Common myeloid progenitor, CD34-positive (primary cell): ENCODE measurements around the gene CR1.
"Not testable (repeated sequence)": the region's sequence is repeated elsewhere in the genome, so short reads cannot be mapped to it uniquely, and the experiment has no call there.

ENCODE experiments used
- CTCF ChIA-PET: fragments of 350-600 bp; sonication (Branson Sonifier 250); formaldehyde crosslinking; loops from one replicate; lab custom pipeline; 2021; ENCODE audit warnings: antibody characterized with exemption; lab: Charles Lee
- POLR2A ChIA-PET: fragments of 350-600 bp; sonication (Branson Sonifier 250); formaldehyde crosslinking; loops from one replicate; lab custom pipeline; 2021; ENCODE audit warnings: antibody characterized with exemption; lab: Charles Lee
- DNase-seq, 3 donors: peaks; one replicate each; pipeline versions ENCODE4 v3.0.0 to v3.0.0-alpha.2; 2013
- H3K27ac ChIP-seq, 2 experiments: 1 replicate in 1 of 2; 2 replicates in 1 of 2; pipeline ENCODE4 v1.7.0; 2013; ENCODE audit warnings: inconsistent platforms in 2 of 2, low read length in 2 of 2, mild to moderate bottlenecking in 2 of 2, low read depth in 1 of 2, moderate library complexity in 1 of 2; ENCODE audit not compliant: severe bottlenecking in 2 of 2, insufficient read depth in 1 of 2, poor library complexity in 1 of 2
- H3K27me3 ChIP-seq, 5 experiments: replicated peaks in 2 of 5; 1 replicate in 3 of 5; 2 replicates in 2 of 5; pipeline versions ENCODE4 v1.6.1 to v1.7.0; 2013; ENCODE audit warnings: low read length in 4 of 5, mild to moderate bottlenecking in 2 of 5, moderate library complexity in 2 of 5, inconsistent platforms in 1 of 5; ENCODE audit not compliant: insufficient read depth in 5 of 5, control insufficient read depth in 4 of 5
- H3K36me3 ChIP-seq, 4 experiments: 1 replicate in 2 of 4; 2 replicates in 2 of 4; pipeline versions ENCODE4 v1.6.1 to v1.7.0; 2013; ENCODE audit warnings: low read length in 3 of 4, control low read depth in 1 of 4, mild to moderate bottlenecking in 1 of 4; ENCODE audit not compliant: control insufficient read depth in 4 of 4, insufficient read depth in 4 of 4
- H3K4me1 ChIP-seq, 4 experiments: 1 replicate in 3 of 4; 2 replicates in 1 of 4; pipeline versions ENCODE4 v1.6.1 to v1.7.1; 2013; ENCODE audit warnings: low read length in 3 of 4, mild to moderate bottlenecking in 3 of 4, control low read depth in 1 of 4, inconsistent platforms in 1 of 4, moderate library complexity in 1 of 4; ENCODE audit not compliant: control insufficient read depth in 4 of 4, insufficient read depth in 4 of 4; ENCODE audit errors: control extremely low read depth in 1 of 4
- H3K4me3 ChIP-seq, 7 experiments: 1 replicate in 4 of 7; 2 replicates in 3 of 7; pipeline versions ENCODE4 v1.5.1 to v1.7.0; 2013; ENCODE audit warnings: mild to moderate bottlenecking in 7 of 7, low read length in 6 of 7, moderate library complexity in 6 of 7, inconsistent platforms in 2 of 7, low read depth in 2 of 7, control low read depth in 1 of 7; ENCODE audit not compliant: insufficient read depth in 4 of 7, control insufficient read depth in 1 of 7; ENCODE audit errors: extremely low read depth in 1 of 7
- H3K9me3 ChIP-seq, 5 experiments: 1 replicate in 4 of 5; 2 replicates in 1 of 5; pipeline versions ENCODE4 v1.6.1 to v1.7.1; 2013; ENCODE audit warnings: low read length in 4 of 5, mild to moderate bottlenecking in 2 of 5, inconsistent platforms in 1 of 5, low read depth in 1 of 5, moderate library complexity in 1 of 5; ENCODE audit not compliant: control insufficient read depth in 4 of 5, insufficient read depth in 2 of 5; ENCODE audit errors: control extremely low read depth in 1 of 5
- WGBS: methylation state at CpG from one replicate; pipeline ENCODE4 v1.1.5; 2013; ENCODE audit not compliant: insufficient coverage; 5-methylcytosine and 5-hydroxymethylcytosine counted together

CR1 gene

GRCh38 chr1:207578796-207579435 is 83.0 kb downstream of the CR1 start:
- no peak for DNase-seq
- H3K27me3 ChIP-seq, result no peaks in the 10 kb centered on the region
- ChIA-PET POLR2A (interaction anchor here (0.6 kb wide), 1 partner anchor 163 kb away, joined by 3 read pairs; no protein-coding TSS in a partner anchor), CTCF (interaction anchor here (0.8 to 3.8 kb wide), 11 partner anchors 13 to 635 kb away, joined by 3 to 31 read pairs (median 3); no protein-coding TSS in a partner anchor)
- H3K36me3 ChIP-seq, result no peaks in the 10 kb centered on the region
- H3K9me3 ChIP-seq, result no peaks in the 10 kb centered on the region
- H3K27ac ChIP-seq, result no peak overlapping the region
- 50% methylated on average over 1 of the region's 5 CpGs for WGBS
- no peak overlapping the region for H3K4me3 ChIP-seq
- H3K4me1 ChIP-seq, result no peaks in the 10 kb centered on the region

- H3K4me3 ChIP-seq, result no peak overlapping the region
- no peak overlapping the region for H3K27ac ChIP-seq
- peak; percentile 54 to 66 (median 63) for DNase-seq
- no peaks in the 10 kb centered on the region for H3K4me1 ChIP-seq
- POLR2A ChIA-PET, result no interaction called here
- WGBS, result 17% methylated on average over 4 of the region's 4 CpGs
- CTCF ChIA-PET, result interaction anchor here (0.6 to 3.8 kb wide), 11 partner anchors 12 to 1167 kb away, joined by 3 to 31 read pairs (median 3); no protein-coding TSS in a partner anchor
- H3K9me3 ChIP-seq, result no peaks in the 10 kb centered on the region
- no peaks in the 10 kb centered on the region for H3K27me3 ChIP-seq
- H3K36me3 ChIP-seq, result no peaks in the 10 kb centered on the region
These were observed 83.5 kb downstream of the CR1 start for GRCh38 chr1:207579436-207579799.

GRCh38 chr1:207581496-207582153 is 85.7 kb downstream of the CR1 start:
- H3K4me3 ChIP-seq, result no peak overlapping the region
- WGBS, result 98% methylated on average over 6 of the region's 8 CpGs
- no peaks in the 10 kb centered on the region for H3K9me3 ChIP-seq
- no peak overlapping the region for H3K27ac ChIP-seq
- ChIA-PET POLR2A (no interaction called here), CTCF (interaction anchor here (0.6 to 3.2 kb wide), 2 partner anchors 10 to 75 kb away, joined by 3 to 12 read pairs; no protein-coding TSS in a partner anchor)
- H3K27me3 ChIP-seq, result no peaks in the 10 kb centered on the region
- no peaks in the 10 kb centered on the region for H3K4me1 ChIP-seq
- no peaks in the 10 kb centered on the region for H3K36me3 ChIP-seq
- DNase-seq, result no peak

GRCh38 chr1:207589506-207589905 is 93.5 kb downstream of the CR1 start:
- H3K36me3 ChIP-seq, H3K4me3 ChIP-seq, H3K27me3 ChIP-seq, H3K27ac ChIP-seq, CTCF ChIA-PET, POLR2A ChIA-PET, DNase-seq, H3K9me3 ChIP-seq, H3K4me1 ChIP-seq: not testable (repeated sequence)
- WGBS, result 100% methylated on average over 1 of the region's 4 CpGs

GRCh38 chr1:207591205-207591604 is 95.2 kb downstream of the CR1 start:
- DNase-seq, H3K4me3 ChIP-seq, H3K27me3 ChIP-seq, H3K4me1 ChIP-seq, H3K9me3 ChIP-seq, POLR2A ChIA-PET, H3K27ac ChIP-seq, H3K36me3 ChIP-seq: not testable (repeated sequence)
- CTCF ChIA-PET, result interaction anchor here (2.5 kb wide), 1 partner anchor 11 kb away, joined by 12 read pairs; no protein-coding TSS in a partner anchor
- WGBS, result 52% methylated on average over 2 of the region's 5 CpGs

GRCh38 chr1:207594095-207594494 is 98.1 kb downstream of the CR1 start:
- H3K4me3 ChIP-seq, H3K4me1 ChIP-seq, H3K27ac ChIP-seq, CTCF ChIA-PET, H3K9me3 ChIP-seq, DNase-seq, H3K27me3 ChIP-seq, POLR2A ChIA-PET, H3K36me3 ChIP-seq: not testable (repeated sequence)
- WGBS, result 86% methylated on average over 2 of the region's 4 CpGs

GRCh38 chr1:207603777-207604176 is 107.8 kb downstream of the CR1 start:
- ChIA-PET POLR2A (no interaction called here), CTCF (interaction anchor here (0.9 to 2.2 kb wide), 2 partner anchors 16 to 69 kb away, joined by 3 to 9 read pairs; no protein-coding TSS in a partner anchor)
- Histone ChIP-seq H3K4me1 (no peaks in the 10 kb centered on the region), H3K9me3 (peaks cover 0 to 2% (median 0%) of the 10 kb centered on the region in 5 experiments), H3K36me3 (no peaks in the 10 kb centered on the region), H3K27me3 (no peaks in the 10 kb centered on the region), H3K4me3 (no peak overlapping the region), H3K27ac (no peak overlapping the region)
- WGBS, result 100% methylated on average over 3 of the region's 6 CpGs
- DNase-seq, result no peak
